ENCODE results near the gene PRR27. TPM values are rescaled to one million over a fixed set of nuclear protein-coding genes. Genes with fewer than 3 reads are reported as not detected.

PRR27 gene
- total and polyA plus RNA-seq, 5 donors = not detected

- Histone ChIP-seq H3K27me3 (ENCODE audit: control insufficient read depth, insufficient read depth) (no peaks in the 10 kb centered on the region), H3K27ac (ENCODE audit: low read length) (no peak overlapping the region), H3K9me3 (ENCODE audit: control insufficient read depth, low read length) (no peaks in the 10 kb centered on the region), H3K4me1 (ENCODE audit: control insufficient read depth, insufficient read depth, low read length) (no peaks in the 10 kb centered on the region), H3K4me3 (ENCODE audit: low read length) (no peak overlapping the region)
- intact Hi-C loops (cut with DNase I) = no loop called here
- DNase-seq = no peak
- WGBS = 42% methylated on average over 2 of the region's 2 CpGs
- ATAC-seq = no peak
Measured at GRCh38 chr4:70179811-70180210, 25.8 kb downstream of the PRR27 start.

- Histone ChIP-seq H3K27ac (ENCODE audit: low read length) (no peak overlapping the region), H3K9me3 (ENCODE audit: control insufficient read depth, low read length) (no peaks in the 10 kb centered on the region), H3K4me1 (ENCODE audit: control insufficient read depth, insufficient read depth, low read length) (no peaks in the 10 kb centered on the region), H3K4me3 (ENCODE audit: low read length) (no peak overlapping the region), H3K27me3 (ENCODE audit: control insufficient read depth, insufficient read depth) (no peaks in the 10 kb centered on the region)
- ATAC-seq (no peak), DNase-seq (no peak)
- intact Hi-C loops (cut with DNase I) = no loop called here
- 44% methylated on average over 1 of the region's 1 CpG for WGBS
Measured at GRCh38 chr4:70181864-70182263, 27.8 kb downstream of the PRR27 start.

GRCh38 chr4:70182517-70183167, 28.6 kb downstream of the PRR27 start:
- no peaks in the 10 kb centered on the region for H3K4me1 ChIP-seq (ENCODE audit: control insufficient read depth, insufficient read depth, low read length)
- intact Hi-C loops (cut with DNase I) = no loop called here
- no peak overlapping the region for H3K27ac ChIP-seq (ENCODE audit: low read length)
- H3K27me3 ChIP-seq (ENCODE audit: control insufficient read depth, insufficient read depth) = no peaks in the 10 kb centered on the region
- DNase-seq = no peak
- no peak for ATAC-seq
- no peaks in the 10 kb centered on the region for H3K9me3 ChIP-seq (ENCODE audit: control insufficient read depth, low read length)
- H3K4me3 ChIP-seq (ENCODE audit: low read length) = no peak overlapping the region
- WGBS = 36% methylated on average over 2 of the region's 2 CpGs

- H3K27me3 ChIP-seq (ENCODE audit: control insufficient read depth, insufficient read depth) = no peaks in the 10 kb centered on the region
- no peaks in the 10 kb centered on the region for H3K9me3 ChIP-seq (ENCODE audit: control insufficient read depth, low read length)
- intact Hi-C loops (cut with DNase I) = no loop called here
- WGBS = 48% methylated on average over 6 of the region's 6 CpGs
- DNase-seq (no peak), ATAC-seq (no peak)
- H3K4me3 ChIP-seq (ENCODE audit: low read length) = no peak overlapping the region
- H3K27ac ChIP-seq (ENCODE audit: low read length) = no peak overlapping the region
- H3K4me1 ChIP-seq (ENCODE audit: control insufficient read depth, insufficient read depth, low read length) = no peaks in the 10 kb centered on the region
Measured at GRCh38 chr4:70183168-70183939, 29.3 kb downstream of the PRR27 start.

- no peak overlapping the region for H3K27ac ChIP-seq (ENCODE audit: low read length)
- no peaks in the 10 kb centered on the region for H3K9me3 ChIP-seq (ENCODE audit: control insufficient read depth, low read length)
- intact Hi-C loops (cut with DNase I) = no loop called here
- no peak overlapping the region for H3K4me3 ChIP-seq (ENCODE audit: low read length)
- WGBS = 55% methylated on average over 1 of the region's 1 CpG
- no peak for DNase-seq
- H3K27me3 ChIP-seq (ENCODE audit: control insufficient read depth, insufficient read depth) = no peaks in the 10 kb centered on the region
- no peaks in the 10 kb centered on the region for H3K4me1 ChIP-seq (ENCODE audit: control insufficient read depth, insufficient read depth, low read length)
- ATAC-seq = no peak
Measured at GRCh38 chr4:70183940-70184246, 29.9 kb downstream of the PRR27 start.

GRCh38 chr4:70187216-70187615, 33.2 kb downstream of the PRR27 start:
- H3K4me1 ChIP-seq (ENCODE audit: control insufficient read depth, insufficient read depth, low read length) = no peaks in the 10 kb centered on the region
- H3K9me3 ChIP-seq (ENCODE audit: control insufficient read depth, low read length) = no peaks in the 10 kb centered on the region
- 90% methylated on average over 1 of the region's 1 CpG for WGBS
- H3K4me3 ChIP-seq (ENCODE audit: low read length) = no peak overlapping the region
- no peaks in the 10 kb centered on the region for H3K27me3 ChIP-seq (ENCODE audit: control insufficient read depth, insufficient read depth)
- ATAC-seq (no peak), DNase-seq (no peak)
- intact Hi-C loops (cut with DNase I) = no loop called here
- H3K27ac ChIP-seq (ENCODE audit: low read length) = no peak overlapping the region

- DNase-seq (no peak), ATAC-seq (no peak)
- Histone ChIP-seq H3K4me3 (ENCODE audit: low read length) (no peak overlapping the region), H3K4me1 (ENCODE audit: control insufficient read depth, insufficient read depth, low read length) (no peaks in the 10 kb centered on the region), H3K27ac (ENCODE audit: low read length) (no peak overlapping the region), H3K9me3 (ENCODE audit: control insufficient read depth, low read length) (no peaks in the 10 kb centered on the region), H3K27me3 (ENCODE audit: control insufficient read depth, insufficient read depth) (no peaks in the 10 kb centered on the region)
- intact Hi-C loops (cut with DNase I) = no loop called here
- WGBS = 97% methylated on average over 1 of the region's 1 CpG
Measured at GRCh38 chr4:70190579-70190978, 36.5 kb downstream of the PRR27 start.

- intact Hi-C loops (cut with DNase I) = no loop called here
- Histone ChIP-seq H3K27ac (ENCODE audit: low read length) (no peak overlapping the region), H3K4me3 (ENCODE audit: low read length) (no peak overlapping the region), H3K27me3 (ENCODE audit: control insufficient read depth, insufficient read depth) (no peaks in the 10 kb centered on the region), H3K9me3 (ENCODE audit: control insufficient read depth, low read length) (no peaks in the 10 kb centered on the region), H3K4me1 (ENCODE audit: control insufficient read depth, insufficient read depth, low read length) (no peaks in the 10 kb centered on the region)
- ATAC-seq (no peak), DNase-seq (no peak)
- 39% methylated on average over 1 of the region's 1 CpG for WGBS
Measured at GRCh38 chr4:70191647-70192046, 37.6 kb downstream of the PRR27 start.

- Histone ChIP-seq H3K27me3 (ENCODE audit: control insufficient read depth, insufficient read depth) (no peaks in the 10 kb centered on the region), H3K4me3 (ENCODE audit: low read length) (no peak overlapping the region), H3K4me1 (ENCODE audit: control insufficient read depth, insufficient read depth, low read length) (no peaks in the 10 kb centered on the region), H3K27ac (ENCODE audit: low read length) (no peak overlapping the region), H3K9me3 (ENCODE audit: control insufficient read depth, low read length) (no peaks in the 10 kb centered on the region)
- intact Hi-C loops (cut with DNase I) = no loop called here
- WGBS = 91% methylated on average over 2 of the region's 2 CpGs
- no peak for ATAC-seq
- no peak for DNase-seq
Measured at GRCh38 chr4:70192895-70193294, 38.9 kb downstream of the PRR27 start.

- H3K4me3 ChIP-seq (ENCODE audit: low read length) = no peak within 1 kb of the TSS
- WGBS = 86% methylated on average over 1 of the region's 1 CpG
- H3K27me3 ChIP-seq (ENCODE audit: control insufficient read depth, insufficient read depth) = no peaks in the 10 kb centered on the region
- ATAC-seq (no peak), DNase-seq (no peak)
- H3K27ac ChIP-seq (ENCODE audit: low read length) = no peak within 1 kb of the TSS
- intact Hi-C loops (cut with DNase I) = no loop called here
- H3K4me1 ChIP-seq (ENCODE audit: control insufficient read depth, insufficient read depth, low read length) = no peaks in the 10 kb centered on the region
- H3K9me3 ChIP-seq (ENCODE audit: control insufficient read depth, low read length) = no peaks in the 10 kb centered on the region
Measured at GRCh38 chr4:70195425-70195824, 41.4 kb downstream of the PRR27 start, which contains the start of gene ODAM. Gene ODAM (plus strand): TSS chr4:70195725. CDS start chr4:70196544, 819 bp downstream.

- Histone ChIP-seq H3K27me3 (ENCODE audit: control insufficient read depth, insufficient read depth) (no peaks in the 10 kb centered on the region), H3K9me3 (ENCODE audit: control insufficient read depth, low read length) (no peaks in the 10 kb centered on the region), H3K4me3 (ENCODE audit: low read length) (no peak overlapping the region), H3K4me1 (ENCODE audit: control insufficient read depth, insufficient read depth, low read length) (no peaks in the 10 kb centered on the region), H3K27ac (ENCODE audit: low read length) (no peak overlapping the region)
- intact Hi-C loops (cut with DNase I) = no loop called here
- no peak for DNase-seq
- 80% methylated on average over 2 of the region's 2 CpGs for WGBS
- no peak for ATAC-seq
Measured at GRCh38 chr4:70196857-70197256, 42.8 kb downstream of the PRR27 start.
